Measurements from ENCODE around the gene SEL1L3.

DNA sequence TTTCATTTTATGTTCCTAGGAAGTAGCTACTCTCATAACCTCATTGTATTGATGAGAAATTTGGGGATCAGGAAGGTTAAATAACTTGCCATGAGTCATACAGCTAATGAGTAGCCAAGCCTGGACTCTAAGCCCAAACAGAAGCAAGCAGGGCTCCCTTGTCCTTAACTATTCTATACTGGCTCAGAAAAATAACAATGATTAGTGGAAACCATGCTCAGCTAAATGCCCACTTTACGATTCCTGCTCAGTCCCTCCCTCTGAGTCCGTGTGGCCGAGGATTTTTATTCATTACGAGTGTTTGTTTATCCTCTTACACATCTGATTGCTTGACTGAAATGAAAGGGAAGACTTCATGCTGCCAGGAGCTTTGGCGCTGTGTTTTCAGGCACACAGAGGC, 106.3 kb downstream of the SEL1L3 start:
- TF ChIP-seq, protein P1, sequence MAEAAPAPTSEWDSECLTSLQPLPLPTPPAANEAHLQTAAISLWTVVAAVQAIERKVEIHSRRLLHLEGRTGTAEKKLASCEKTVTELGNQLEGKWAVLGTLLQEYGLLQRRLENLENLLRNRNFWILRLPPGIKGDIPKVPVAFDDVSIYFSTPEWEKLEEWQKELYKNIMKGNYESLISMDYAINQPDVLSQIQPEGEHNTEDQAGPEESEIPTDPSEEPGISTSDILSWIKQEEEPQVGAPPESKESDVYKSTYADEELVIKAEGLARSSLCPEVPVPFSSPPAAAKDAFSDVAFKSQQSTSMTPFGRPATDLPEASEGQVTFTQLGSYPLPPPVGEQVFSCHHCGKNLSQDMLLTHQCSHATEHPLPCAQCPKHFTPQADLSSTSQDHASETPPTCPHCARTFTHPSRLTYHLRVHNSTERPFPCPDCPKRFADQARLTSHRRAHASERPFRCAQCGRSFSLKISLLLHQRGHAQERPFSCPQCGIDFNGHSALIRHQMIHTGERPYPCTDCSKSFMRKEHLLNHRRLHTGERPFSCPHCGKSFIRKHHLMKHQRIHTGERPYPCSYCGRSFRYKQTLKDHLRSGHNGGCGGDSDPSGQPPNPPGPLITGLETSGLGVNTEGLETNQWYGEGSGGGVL (CRISPR knock-in tag; IDR thresholded peaks at IDR 0.05): no peak
- TF ChIP-seq NFXL1 (CRISPR knock-in tag; IDR thresholded peaks at IDR 0.05) (no peak), SLC30A9 (CRISPR knock-in tag; IDR thresholded peaks at IDR 0.05) (no peak), ESRRA (IDR thresholded peaks at IDR 0.05; ENCODE audit: borderline replicate concordance, low read depth) (no peak), POLR2A (conservative IDR thresholded peaks at IDR 0.05) (no peak)
- TF ChIP-seq, protein P2, sequence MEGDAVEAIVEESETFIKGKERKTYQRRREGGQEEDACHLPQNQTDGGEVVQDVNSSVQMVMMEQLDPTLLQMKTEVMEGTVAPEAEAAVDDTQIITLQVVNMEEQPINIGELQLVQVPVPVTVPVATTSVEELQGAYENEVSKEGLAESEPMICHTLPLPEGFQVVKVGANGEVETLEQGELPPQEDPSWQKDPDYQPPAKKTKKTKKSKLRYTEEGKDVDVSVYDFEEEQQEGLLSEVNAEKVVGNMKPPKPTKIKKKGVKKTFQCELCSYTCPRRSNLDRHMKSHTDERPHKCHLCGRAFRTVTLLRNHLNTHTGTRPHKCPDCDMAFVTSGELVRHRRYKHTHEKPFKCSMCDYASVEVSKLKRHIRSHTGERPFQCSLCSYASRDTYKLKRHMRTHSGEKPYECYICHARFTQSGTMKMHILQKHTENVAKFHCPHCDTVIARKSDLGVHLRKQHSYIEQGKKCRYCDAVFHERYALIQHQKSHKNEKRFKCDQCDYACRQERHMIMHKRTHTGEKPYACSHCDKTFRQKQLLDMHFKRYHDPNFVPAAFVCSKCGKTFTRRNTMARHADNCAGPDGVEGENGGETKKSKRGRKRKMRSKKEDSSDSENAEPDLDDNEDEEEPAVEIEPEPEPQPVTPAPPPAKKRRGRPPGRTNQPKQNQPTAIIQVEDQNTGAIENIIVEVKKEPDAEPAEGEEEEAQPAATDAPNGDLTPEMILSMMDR (IDR thresholded peaks at IDR 0.05 in 2 of 3, conservative IDR thresholded peaks at IDR 0.05 in 1 of 3; ENCODE audit: insufficient read depth in 2 of 3, low read depth in 1 of 3, low read length in 3 of 3): no peak
